PFSK-1 (cell line): ENCODE measurements around the gene TLE4.

Experiments used
- POLR2AphosphoS5 ChIP-seq: IDR thresholded peaks from 2 replicates; pipeline ENCODE4 v1.6.1; 2012; ENCODE audit warnings: low read depth, mild to moderate bottlenecking, control low read depth, low read length, moderate library complexity
- REST ChIP-seq, 2 experiments: IDR thresholded peaks; 2 replicates each; pipeline versions ENCODE4 v1.6.1 to v1.8.0; 2011 to 2012; ENCODE audit warnings: low read depth in 2 of 2, low read length in 2 of 2, control low read depth in 1 of 2, inconsistent platforms in 1 of 2, mild to moderate bottlenecking in 1 of 2, moderate library complexity in 1 of 2; ENCODE audit not compliant: insufficient read depth in 1 of 2
- TAF1 ChIP-seq: IDR thresholded peaks from 2 replicates; pipeline ENCODE4 v1.6.1; 2012; ENCODE audit warnings: low read length, control low read depth, borderline replicate concordance; ENCODE audit not compliant: insufficient read depth

GRCh38 chr9:79646096-79646495 is 74.3 kb downstream of the TLE4 start:
- no peak for TF ChIP-seq POLR2AphosphoS5
- no peak for TF ChIP-seq TAF1
- no peak for TF ChIP-seq REST (IDR thresholded peaks at IDR 0.05; ENCODE audit: insufficient read depth in 1 of 2, low read depth in 2 of 2, low read length in 2 of 2)
